Thyroid gland (tissue), 4 donors: ENCODE results near the gene OLFML1. TPM values are rescaled to one million over a fixed set of nuclear protein-coding genes. Genes with fewer than 3 reads are reported as not detected.

ENCODE experiments used
- DNase-seq, 2 donors: peaks; one replicate each; pipeline ENCODE4 v3.0.0-alpha.2; 2019
- H3K27ac ChIP-seq, 3 donors: fragments of 200-600 bp; sonication (generic); 1 replicate in 2 of 3; 2 replicates in 1 of 3; pipeline ENCODE4 v1.5.1; 2016 to 2019; ENCODE audit warnings: mild to moderate bottlenecking in 1 of 3, moderate library complexity in 1 of 3
- H3K27me3 ChIP-seq: fragments of 200-600 bp; sonication (generic); one replicate; pipeline ENCODE4 v1.5.1; 2019
- H3K36me3 ChIP-seq, 2 donors: fragments of 200-600 bp; sonication (generic); one replicate each; pipeline ENCODE4 v1.5.1; 2016 to 2019
- H3K4me1 ChIP-seq, 2 donors: fragments of 200-600 bp; sonication (generic); one replicate each; pipeline ENCODE4 v1.5.1; 2017 to 2019
- H3K4me3 ChIP-seq, 3 donors: fragments of 200-600 bp; sonication (generic); replicated peaks in 1 of 3; 1 replicate in 2 of 3; 2 replicates in 1 of 3; pipeline ENCODE4 v1.5.1; 2016; ENCODE audit warnings: mild to moderate bottlenecking in 1 of 3
- H3K9me3 ChIP-seq: fragments of 200-600 bp; sonication (generic); one replicate; pipeline ENCODE4 v1.5.1; 2017
- POLR2A ChIP-seq, 2 donors: fragments of 450-650 bp; IDR thresholded peaks; one replicate each; pipeline ENCODE4 v1.6.1; 2017; ENCODE audit warnings: antibody characterized with exemption in 2 of 2, mild to moderate bottlenecking in 2 of 2, moderate library complexity in 1 of 2
- WGBS, 2 donors: methylation state at CpG; one replicate each; pipeline ENCODE4 v1.1.5; 2017; 5-methylcytosine and 5-hydroxymethylcytosine counted together
- intact Hi-C: fragments of 100-400 bp; cut with DNase I; formaldehyde crosslinking; loops from one replicate; pipeline ENCODE4 v1.15.1; 2023
- total RNA-seq, 4 donors: library from RNA; depleted of rRNA; stranded (reverse); fragments of >200 nt; gene quantifications; one replicate each; pipeline ENCODE4 v1.2.3, GENCODE V29; 2016
- TF ChIP-seq, protein P1 (sequence below), 6 experiments: fragments of 200-600 bp in 3 of 6; fragments of 450-650 bp in 3 of 6; sonication (generic) in 3 of 6; IDR thresholded peaks; one replicate each; pipeline ENCODE4 v1.5.1; 2016 to 2019; ENCODE audit warnings: antibody characterized with exemption in 6 of 6, mild to moderate bottlenecking in 2 of 6, inconsistent platforms in 1 of 6, moderate library complexity in 1 of 6

Gene OLFML1
- total RNA-seq, 4 donors from 2014 or later, result 2.7 to 11.0 (median 5.8) TPM

DNA sequence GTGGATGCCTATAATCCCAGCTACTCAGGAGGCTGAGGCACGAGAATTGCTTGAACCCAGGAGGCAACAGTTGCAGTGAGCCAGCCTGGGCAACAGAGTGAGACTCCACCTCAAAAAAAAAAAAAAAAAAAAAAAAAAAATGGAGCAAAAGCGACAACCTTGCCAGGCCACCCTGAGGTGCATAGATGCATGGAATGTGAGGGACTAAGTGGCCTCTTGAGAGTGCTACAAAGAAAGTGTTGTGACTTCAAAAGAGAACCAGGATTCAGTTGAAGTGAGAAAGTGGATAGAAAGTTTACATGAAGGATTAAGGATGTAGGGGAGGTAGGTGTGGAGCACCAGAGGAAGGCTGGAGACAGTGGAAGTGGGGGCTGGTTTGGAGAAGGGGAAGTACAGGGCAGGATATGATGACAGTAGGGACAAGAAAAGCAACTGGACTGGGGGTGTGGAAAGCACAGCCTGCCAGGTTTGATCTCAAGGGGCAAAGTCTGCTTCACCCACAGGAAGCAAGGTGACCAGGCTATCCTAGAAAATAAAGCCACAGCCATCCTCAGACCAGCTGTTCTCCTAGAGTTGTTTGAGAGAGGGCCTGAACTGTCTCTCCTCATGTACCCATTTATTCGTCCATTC lies 36.0 kb upstream of the OLFML1 start:
- H3K4me1 ChIP-seq, result peaks cover 9 to 23% of the 10 kb centered on the region in 2 donors
- H3K27ac ChIP-seq, result peak overlapping the region; percentile 45 to 63 (median 48)
- TF ChIP-seq, protein P1, sequence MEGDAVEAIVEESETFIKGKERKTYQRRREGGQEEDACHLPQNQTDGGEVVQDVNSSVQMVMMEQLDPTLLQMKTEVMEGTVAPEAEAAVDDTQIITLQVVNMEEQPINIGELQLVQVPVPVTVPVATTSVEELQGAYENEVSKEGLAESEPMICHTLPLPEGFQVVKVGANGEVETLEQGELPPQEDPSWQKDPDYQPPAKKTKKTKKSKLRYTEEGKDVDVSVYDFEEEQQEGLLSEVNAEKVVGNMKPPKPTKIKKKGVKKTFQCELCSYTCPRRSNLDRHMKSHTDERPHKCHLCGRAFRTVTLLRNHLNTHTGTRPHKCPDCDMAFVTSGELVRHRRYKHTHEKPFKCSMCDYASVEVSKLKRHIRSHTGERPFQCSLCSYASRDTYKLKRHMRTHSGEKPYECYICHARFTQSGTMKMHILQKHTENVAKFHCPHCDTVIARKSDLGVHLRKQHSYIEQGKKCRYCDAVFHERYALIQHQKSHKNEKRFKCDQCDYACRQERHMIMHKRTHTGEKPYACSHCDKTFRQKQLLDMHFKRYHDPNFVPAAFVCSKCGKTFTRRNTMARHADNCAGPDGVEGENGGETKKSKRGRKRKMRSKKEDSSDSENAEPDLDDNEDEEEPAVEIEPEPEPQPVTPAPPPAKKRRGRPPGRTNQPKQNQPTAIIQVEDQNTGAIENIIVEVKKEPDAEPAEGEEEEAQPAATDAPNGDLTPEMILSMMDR (IDR thresholded peaks at IDR 0.05), result peak in 1 of 6 experiments; percentile 13
- no peak for TF ChIP-seq POLR2A (IDR thresholded peaks at IDR 0.05)
- no peaks in the 10 kb centered on the region for H3K27me3 ChIP-seq
- DNase-seq, result peak; percentile 58 to 63
- intact Hi-C loops, result no loop called here
- no peak overlapping the region for H3K4me3 ChIP-seq
- no peaks in the 10 kb centered on the region for H3K36me3 ChIP-seq
- WGBS, 2 donors, result 50 to 55% methylated on average over 3 of the region's 3 CpGs
- no peaks in the 10 kb centered on the region for H3K9me3 ChIP-seq

DNA sequence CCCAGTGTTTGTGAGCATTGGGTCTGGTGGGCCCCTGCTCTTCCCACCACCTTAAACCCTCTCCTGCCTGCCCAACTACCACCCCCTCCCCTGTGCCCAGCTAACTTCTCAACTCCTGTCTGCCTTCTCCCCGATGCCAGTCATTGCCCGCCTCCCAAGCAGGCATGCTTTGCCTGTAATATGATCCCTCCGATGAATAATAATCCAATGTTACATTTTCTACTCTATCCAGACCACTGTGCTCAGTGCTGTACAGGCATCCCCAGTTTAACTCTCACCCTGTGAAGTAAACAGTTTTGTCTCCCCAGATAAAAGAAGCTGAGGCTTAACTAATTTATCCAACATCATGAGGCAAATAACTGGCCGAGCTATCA lies 35.5 kb upstream of the OLFML1 start:
- 76 to 79% methylated on average over 4 of the region's 4 CpGs for WGBS, 2 donors
- TF ChIP-seq, protein P1 (IDR thresholded peaks at IDR 0.05), result no peak
- no peak for TF ChIP-seq POLR2A (IDR thresholded peaks at IDR 0.05)
- intact Hi-C loops, result no loop called here
- H3K27me3 ChIP-seq, result no peaks in the 10 kb centered on the region
- no peaks in the 10 kb centered on the region for H3K9me3 ChIP-seq
- DNase-seq, result peak in 1 of 2 donors; percentile 17
- H3K4me1 ChIP-seq, result peaks cover 9 to 23% of the 10 kb centered on the region in 2 donors
- no peak overlapping the region for H3K4me3 ChIP-seq
- H3K36me3 ChIP-seq, result no peaks in the 10 kb centered on the region
- H3K27ac ChIP-seq, result peak overlapping the region; percentile 45 to 63 (median 48)

DNA sequence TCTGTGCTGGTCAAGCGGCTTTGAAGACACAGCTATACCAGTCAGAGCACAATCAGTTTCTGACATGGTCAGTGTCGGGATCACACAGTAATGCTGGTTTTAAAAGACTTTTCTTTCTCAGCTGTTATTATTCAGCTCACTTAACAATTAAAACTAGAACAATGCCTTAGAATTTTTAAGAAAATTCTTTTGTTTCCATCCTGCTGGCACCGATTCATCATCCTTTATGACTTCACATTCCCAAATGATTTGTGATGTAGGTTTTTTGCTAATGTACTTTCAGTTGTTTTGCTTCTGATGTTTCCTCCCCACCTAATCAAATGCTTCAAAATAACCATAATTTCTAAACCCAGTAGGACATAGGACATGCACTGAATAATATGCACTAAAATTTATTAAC lies 34.5 kb upstream of the OLFML1 start:
- H3K4me1 ChIP-seq, result peaks cover 9 to 23% of the 10 kb centered on the region in 2 donors
- no peaks in the 10 kb centered on the region for H3K9me3 ChIP-seq
- WGBS, 2 donors, result 81 to 87% methylated on average over 3 of the region's 3 CpGs
- H3K27ac ChIP-seq, result no peak overlapping the region
- no peak for TF ChIP-seq POLR2A (IDR thresholded peaks at IDR 0.05)
- TF ChIP-seq, protein P1 (IDR thresholded peaks at IDR 0.05), result no peak
- no peak overlapping the region for H3K4me3 ChIP-seq
- intact Hi-C loops, result no loop called here
- DNase-seq, result no peak
- no peaks in the 10 kb centered on the region for H3K36me3 ChIP-seq
- H3K27me3 ChIP-seq, result no peaks in the 10 kb centered on the region

DNA sequence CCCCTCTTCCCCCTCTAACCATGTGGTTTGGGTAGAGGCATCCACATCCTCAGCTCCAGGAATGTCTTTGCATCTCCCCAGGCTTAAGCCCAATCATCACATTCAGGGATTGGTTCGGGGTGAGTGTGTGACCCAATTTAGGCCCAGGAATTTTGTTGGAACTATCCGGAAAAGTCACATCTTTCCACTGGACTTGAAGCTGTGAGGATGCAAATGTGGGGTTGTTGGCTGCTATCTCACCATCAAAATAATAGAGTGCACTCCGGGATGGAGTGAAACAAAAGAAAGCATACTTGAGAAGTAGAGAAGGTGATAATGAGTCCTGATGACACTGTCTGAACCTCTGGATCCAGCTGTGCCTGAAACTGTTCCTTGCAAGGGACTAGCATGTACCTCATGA lies 33.8 kb upstream of the OLFML1 start:
- H3K4me1 ChIP-seq, result peaks cover 9 to 23% of the 10 kb centered on the region in 2 donors
- DNase-seq, result no peak
- intact Hi-C loops, result no loop called here
- no peaks in the 10 kb centered on the region for H3K36me3 ChIP-seq
- no peak for TF ChIP-seq POLR2A (IDR thresholded peaks at IDR 0.05)
- TF ChIP-seq, protein P1 (IDR thresholded peaks at IDR 0.05), result no peak
- no peak overlapping the region for H3K27ac ChIP-seq
- WGBS, 2 donors, result 82 to 83% methylated on average over 3 of the region's 3 CpGs
- no peaks in the 10 kb centered on the region for H3K27me3 ChIP-seq
- no peaks in the 10 kb centered on the region for H3K9me3 ChIP-seq
- H3K4me3 ChIP-seq, result no peak overlapping the region

DNA sequence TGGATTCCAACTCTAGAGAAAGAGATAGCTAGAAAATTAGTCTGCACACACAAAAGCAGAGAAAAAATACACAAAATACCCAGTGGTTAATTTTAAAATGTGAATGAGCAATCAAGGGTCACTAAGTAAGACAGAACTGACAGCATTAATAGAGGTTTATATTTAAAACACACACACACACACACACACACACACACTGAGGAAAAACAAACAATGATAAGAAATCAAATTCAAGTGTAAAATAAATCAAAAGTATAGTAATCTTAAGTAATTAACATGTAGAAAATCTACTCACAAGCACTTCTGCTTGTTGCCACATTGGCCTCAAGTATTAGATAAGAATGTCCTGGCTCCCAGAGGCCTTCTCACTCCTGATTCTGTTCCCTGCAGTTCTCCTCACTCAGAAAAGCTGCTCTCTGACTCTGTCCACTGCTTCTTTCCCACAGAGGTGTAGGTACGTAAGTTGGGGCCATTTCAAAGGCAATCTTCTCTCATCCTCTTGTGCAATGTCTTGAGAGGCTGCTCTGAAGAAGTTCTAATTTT lies 33.3 kb upstream of the OLFML1 start:
- TF ChIP-seq POLR2A (IDR thresholded peaks at IDR 0.05), result no peak
- TF ChIP-seq, protein P1 (IDR thresholded peaks at IDR 0.05), result no peak
- H3K4me1 ChIP-seq, result peaks cover 9 to 27% of the 10 kb centered on the region in 2 donors
- H3K27me3 ChIP-seq, result no peaks in the 10 kb centered on the region
- intact Hi-C loops, result no loop called here
- H3K4me3 ChIP-seq, result no peak overlapping the region
- H3K9me3 ChIP-seq, result no peaks in the 10 kb centered on the region
- DNase-seq, result no peak
- no peaks in the 10 kb centered on the region for H3K36me3 ChIP-seq
- H3K27ac ChIP-seq, result peak overlapping the region in 1 of 3 donors; percentile 29
- WGBS, 2 donors, result 89 to 91% methylated on average over 1 of the region's 1 CpG
